GM18499 (cell line): Measurements from ENCODE around the gene ITGA8.
"Not testable (repeated sequence)": the region's sequence is repeated elsewhere in the genome, so short reads cannot be mapped to it uniquely, and the experiment has no call there.

Experiments used
- ATAC-seq: cut with Tn5 transposase; IDR thresholded peaks from one replicate; pipeline ENCODE4 v1.9.1; 2021; ENCODE audit warnings: moderate number of reproducible peaks; ENCODE audit not compliant: insufficient read depth, unreplicated experiment

The ITGA8 gene

GRCh38 chr10:15567952-15568351 lies 151.8 kb downstream of the ITGA8 start:
- ATAC-seq, result no peak

DNA sequence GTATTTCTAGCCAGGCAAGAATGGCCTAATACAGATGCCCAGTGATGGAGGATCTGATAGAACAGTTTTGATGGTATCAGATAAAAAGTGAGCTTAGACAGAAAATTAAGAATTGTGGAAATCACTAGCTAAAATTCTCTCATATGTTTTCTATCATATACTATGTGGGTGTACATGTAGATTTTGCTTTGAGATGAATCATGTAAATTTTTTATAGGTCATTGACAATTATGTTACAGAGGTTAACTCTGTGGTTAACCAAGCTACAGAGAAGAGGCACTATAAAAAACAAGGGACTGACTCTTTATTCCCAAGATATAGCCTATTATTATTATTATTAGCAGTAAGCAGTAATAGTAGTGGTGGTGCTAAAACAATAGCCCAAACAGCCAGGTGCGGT lies 156.5 kb downstream of the ITGA8 start:
- no peak for ATAC-seq

DNA sequence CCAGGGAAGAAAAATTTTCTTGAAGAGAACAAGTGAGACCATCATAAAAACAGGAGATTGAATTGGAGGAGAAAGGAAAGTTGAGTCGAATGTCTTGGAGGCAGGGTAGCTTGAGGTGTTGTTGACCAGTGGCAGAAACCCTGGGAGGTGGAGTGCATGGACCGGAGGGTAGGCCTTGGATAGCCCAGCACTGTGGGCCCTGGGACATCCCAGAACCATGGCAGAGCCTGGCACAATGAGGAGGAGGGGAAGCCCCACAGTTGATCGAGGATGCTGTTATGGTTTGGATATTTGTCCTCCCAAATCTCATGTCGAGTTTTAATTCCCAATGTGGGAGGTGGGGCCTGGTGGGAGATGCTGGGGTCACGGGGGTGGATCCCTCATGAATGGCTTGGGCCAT lies 157.1 kb downstream of the ITGA8 start:
- ATAC-seq, result no peak

DNA sequence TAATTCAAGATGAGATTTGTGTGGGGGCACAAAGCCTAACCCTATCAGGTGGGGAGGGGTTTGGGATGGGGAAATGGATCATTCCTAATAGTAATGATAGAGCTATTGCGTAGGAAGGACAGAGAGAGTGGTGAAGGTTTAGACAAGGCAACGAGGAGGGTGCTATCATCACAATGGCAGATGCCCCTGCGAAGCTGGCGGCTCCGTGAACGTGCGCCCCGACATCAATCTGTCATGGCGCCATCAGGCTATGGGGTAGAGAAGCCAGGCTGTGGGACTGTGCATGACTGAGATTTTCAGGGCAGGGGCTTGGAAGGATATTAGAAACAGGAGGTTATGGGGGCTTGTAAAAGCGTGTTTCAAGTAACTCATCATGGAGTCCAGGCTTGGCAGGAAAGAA lies 157.6 kb downstream of the ITGA8 start:
- ATAC-seq, result no peak

GRCh38 chr10:15558136-15558535 lies 161.6 kb downstream of the ITGA8 start:
- ATAC-seq, result no peak

DNA sequence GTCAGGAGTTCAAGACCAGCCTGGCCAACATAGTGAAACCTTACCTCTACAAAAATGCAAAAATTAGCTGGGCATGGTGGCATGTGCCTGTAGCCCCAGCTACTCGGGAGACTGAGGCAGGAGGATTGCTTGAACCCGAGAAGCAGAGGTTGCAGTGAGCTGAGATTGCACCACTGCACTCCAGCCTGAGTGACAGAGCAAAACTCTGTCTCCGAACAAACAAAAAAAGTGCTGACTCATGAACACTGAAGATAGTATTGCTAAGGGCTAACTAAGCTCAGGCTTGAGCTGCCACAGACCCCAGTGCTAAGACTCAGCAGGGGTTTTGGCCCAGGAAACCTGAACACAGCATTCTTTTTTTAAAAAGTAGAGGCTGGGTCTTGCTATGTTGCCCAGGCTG lies 162.6 kb downstream of the ITGA8 start:
- ATAC-seq, result not testable (repeated sequence)

DNA sequence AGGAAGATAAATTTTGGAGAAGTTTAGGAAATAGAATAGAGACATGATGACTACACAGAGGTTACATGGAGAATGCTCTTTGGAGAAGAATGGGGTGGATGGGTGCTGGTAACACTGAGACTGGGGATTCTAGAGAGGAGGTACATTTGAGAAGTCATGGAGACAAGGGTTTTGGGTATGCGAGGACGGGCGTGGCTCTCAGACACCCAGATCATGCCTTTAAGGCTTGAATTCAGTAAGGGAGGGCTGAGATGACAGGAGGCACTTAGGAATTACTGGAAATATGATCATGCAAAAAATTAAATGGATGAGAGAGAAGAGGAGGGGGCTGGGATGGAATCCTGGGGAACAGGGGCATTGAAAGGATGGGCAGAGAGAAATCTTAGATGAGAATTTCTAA lies 168.8 kb downstream of the ITGA8 start:
- no peak for ATAC-seq

DNA sequence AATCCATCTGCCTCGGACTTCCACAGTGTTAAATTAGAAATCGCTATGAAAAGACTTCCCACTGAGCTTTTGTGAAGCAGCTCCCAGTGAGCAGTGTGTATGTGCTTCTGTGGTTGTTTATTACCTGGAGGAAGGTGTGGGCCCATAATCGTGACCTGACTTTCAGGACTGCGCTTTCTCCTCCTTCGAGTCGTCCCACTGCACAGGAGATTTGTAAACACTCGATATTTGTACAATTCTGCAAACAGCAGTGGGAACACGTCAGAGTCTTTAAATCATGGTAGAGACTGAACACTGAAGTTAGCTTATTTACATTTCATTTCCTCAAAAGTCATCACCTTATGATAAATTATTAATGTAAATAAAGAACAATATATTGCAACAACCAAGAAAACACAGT lies 171.4 kb downstream of the ITGA8 start:
- ATAC-seq, result no peak

GRCh38 chr10:15546606-15547005 lies 173.1 kb downstream of the ITGA8 start:
- no peak for ATAC-seq

DNA sequence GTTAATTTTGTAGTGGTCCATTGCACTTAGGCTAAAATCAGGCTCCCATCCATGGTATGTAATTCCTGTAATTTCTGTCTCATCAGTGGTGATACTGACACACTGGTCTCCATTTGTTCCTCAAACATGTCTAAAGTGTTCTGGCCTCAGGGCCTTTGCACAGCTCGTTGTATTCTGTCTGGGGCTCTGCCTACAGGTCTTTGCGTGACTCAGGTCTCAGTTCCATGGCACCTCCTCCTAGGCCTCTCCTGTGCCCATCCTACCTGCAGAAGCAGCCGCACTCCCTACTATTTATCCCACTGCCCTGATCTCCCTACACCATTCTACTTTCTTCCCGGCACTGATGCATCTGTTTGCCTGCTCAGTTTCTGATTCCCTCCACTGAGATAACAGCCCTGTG lies 173.8 kb downstream of the ITGA8 start:
- no peak for ATAC-seq

DNA sequence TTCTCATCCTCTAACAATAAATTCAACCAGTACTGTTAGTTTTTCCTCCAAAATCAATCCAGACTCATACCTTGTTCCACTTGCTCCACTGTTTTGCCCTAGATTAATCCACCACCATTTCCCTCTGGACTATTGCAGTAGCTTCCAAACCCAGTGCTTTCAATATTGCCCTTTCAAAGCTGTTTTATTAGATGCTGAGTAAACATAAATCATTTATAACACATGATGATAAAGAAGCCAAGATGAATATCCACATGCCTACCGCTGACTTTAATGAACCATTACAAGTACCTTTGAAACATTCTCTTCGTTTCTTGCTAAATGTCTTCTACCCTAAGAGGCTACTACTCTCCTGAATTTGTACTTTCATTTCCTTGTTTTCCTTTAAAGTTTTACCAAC lies 174.5 kb downstream of the ITGA8 start:
- no peak for ATAC-seq

DNA sequence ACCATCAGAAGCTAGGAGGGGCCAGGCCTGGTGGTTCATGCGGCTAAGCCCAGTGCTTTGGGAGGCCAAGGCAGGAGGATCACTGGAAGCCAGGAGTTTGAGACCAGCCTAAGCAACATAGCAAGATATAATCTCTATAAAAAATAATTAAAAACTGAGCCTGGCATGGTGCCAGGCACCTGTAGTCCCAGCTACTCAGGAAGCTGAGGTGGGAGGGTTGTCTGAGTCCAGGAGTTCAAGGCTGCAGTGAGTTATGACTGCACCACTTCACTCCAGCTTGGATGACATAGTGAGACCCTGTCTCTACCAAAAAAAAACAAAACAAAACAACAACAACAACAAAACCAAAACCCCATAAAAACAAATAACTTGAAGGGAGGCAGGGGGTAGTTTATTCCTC lies 175.7 kb downstream of the ITGA8 start:
- no peak for ATAC-seq

- ATAC-seq, result no peak
Measured at GRCh38 chr10:15542817-15543216, 176.9 kb downstream of the ITGA8 start.

DNA sequence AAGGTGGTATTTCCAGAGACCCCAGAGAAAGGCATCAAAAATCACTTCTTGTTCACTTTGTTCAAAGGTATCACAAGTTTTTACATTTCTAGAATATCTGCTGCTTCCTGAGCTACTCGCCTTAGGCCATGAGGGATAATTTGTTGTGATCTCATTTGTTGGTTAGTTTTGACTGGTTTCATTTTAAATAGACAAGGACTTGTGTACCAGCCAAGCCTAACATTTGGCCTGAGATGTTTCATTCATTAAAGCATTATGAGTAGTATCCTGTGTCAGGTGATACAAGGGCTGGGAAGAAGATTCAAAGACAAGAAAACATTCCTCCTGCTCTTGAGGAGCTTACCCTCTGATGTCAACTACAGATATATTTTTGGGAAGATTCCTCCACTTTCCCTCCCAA lies 178.3 kb downstream of the ITGA8 start:
- ATAC-seq, result no peak

GRCh38 chr10:15540727-15541126 lies 179.0 kb downstream of the ITGA8 start:
- ATAC-seq, result no peak

DNA sequence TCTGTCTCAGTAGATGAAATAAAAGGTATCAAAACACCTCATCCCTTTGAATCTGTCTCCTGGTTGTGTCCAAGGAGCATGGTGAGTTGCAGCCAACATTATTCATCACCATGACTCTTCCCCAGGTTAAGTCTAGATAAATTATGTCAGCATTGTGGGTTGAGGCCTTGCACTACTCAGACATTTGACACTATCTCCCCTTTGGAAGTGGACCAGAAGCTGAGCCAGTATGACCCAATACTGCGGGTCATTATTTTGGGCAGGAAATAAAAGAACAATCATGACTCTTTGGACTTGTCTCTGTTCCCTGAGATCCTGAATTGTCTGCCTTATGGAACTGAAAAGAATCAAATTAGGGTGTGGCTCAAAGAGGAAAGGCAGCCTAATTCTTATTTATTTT lies 180.5 kb downstream of the ITGA8 start:
- no peak for ATAC-seq

- ATAC-seq, result not testable (repeated sequence)
Measured at GRCh38 chr10:15534928-15535538, 184.7 kb downstream of the ITGA8 start.

DNA sequence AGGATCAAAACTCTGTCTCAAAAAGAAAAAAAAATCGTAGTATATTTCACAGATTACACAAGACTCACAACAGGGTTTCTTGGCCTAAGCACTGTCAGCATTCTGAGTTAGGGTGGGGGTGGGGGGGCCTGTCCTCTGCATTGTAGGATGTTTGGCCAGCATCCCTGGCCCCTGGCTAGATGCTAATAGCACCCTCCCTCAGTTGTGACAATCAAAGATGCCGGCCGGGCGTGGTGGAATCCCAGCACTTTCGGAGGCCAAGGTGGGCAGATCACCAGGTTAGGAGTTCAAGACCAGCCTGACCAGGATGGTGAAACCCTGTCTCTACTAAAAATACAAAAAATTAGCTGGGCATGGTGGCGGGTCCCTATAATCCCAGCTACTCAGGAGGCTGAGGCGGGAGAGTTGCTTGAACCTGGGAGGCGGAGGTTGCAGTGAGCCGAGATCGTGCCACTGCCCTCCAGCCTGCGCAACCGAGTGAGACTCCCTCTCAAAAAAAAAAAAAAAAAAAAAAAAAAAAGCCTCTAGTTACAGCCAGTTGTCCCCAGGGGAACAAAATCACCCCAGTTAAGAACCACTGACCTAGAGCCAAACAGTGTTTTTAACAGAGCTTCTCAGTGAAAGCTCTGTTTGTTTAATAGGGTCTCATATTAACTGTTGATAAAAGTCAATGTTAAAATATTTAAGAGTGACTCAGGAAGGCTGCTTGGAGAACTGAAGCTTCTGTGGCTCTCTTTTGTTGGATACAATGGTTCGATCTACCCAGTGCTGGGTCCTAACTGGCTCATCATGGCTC lies 187.6 kb downstream of the ITGA8 start:
- no peak for ATAC-seq

DNA sequence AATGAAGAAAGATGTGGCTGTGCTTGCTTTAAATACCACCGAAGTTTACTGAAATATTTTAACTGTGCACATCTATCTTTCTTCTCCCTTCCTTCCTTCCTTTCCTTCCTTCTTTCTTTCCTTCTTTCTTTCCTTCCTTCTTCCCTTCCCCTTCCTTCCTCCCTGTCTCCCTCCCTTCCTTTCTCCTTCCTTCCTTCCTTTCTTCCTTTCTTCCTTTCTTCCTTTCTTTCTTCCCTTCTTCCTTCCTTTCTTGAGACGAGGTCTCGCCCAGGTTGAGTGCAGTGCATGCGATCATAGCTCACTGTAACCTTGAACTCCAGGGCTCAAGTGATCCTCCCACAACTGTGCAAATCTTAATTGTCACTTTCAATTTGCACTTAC lies 190.9 kb downstream of the ITGA8 start:
- no peak for ATAC-seq

GRCh38 chr10:15526754-15527153 lies 193.0 kb downstream of the ITGA8 start:
- ATAC-seq, result no peak

- ATAC-seq, result no peak
Measured at GRCh38 chr10:15521328-15521903, 198.3 kb downstream of the ITGA8 start.

GRCh38 chr10:15518250-15518649 lies 201.5 kb downstream of the ITGA8 start:
- ATAC-seq, result no peak
